A549 (cell line): ENCODE data around the gene CARD9. TPM values are rescaled to one million over a fixed set of nuclear protein-coding genes. Genes with fewer than 3 reads are reported as not detected.

Experiments used
- ATAC-seq, 2 experiments: fragments of 200-7000 bp in 1 of 2; fragments of >200 bp in 1 of 2; cut with Nextera tagmentation in 1 of 2; cut with Tn5 transposase in 1 of 2; 3 replicates each; pipeline versions ENCODE4 v1.8.0 to v1.9.1; 2018 to 2020; ENCODE audit warnings: mild to moderate bottlenecking in 1 of 2, moderate library complexity in 1 of 2
- CTCF ChIA-PET: fragments of 300-600 bp; sonication (Branson Sonifier 250); formaldehyde crosslinking; extraction: SDS; loops from one replicate; lab custom pipeline; 2021; ENCODE audit warnings: antibody characterized with exemption, inconsistent platforms; lab: Yijun Ruan, JAX
- POLR2A ChIA-PET: fragments of 350-600 bp; formaldehyde crosslinking; extraction: SDS; loops from one replicate; lab custom pipeline; 2021; ENCODE audit warnings: antibody characterized with exemption, inconsistent platforms; lab: Yijun Ruan, JAX
- DNase-seq, 2 experiments: peaks; one replicate each; pipeline versions ENCODE4 v3.0.0 to v3.0.0-alpha.2; 2011 to 2016; ENCODE audit warnings: low read depth in 1 of 2, low spot score in 1 of 2
- FAIRE-seq: peaks from 2 replicates; lab custom pipeline; 2011; peaks lifted over from hg19 to GRCh38; lab: Jason Lieb, UNC
- H3K27ac ChIP-seq, 2 experiments: fragments of >200 bp; sonication (Bioruptor Twin); formaldehyde crosslinking; 3 replicates each; pipeline ENCODE4 v1.5.1; 2016 to 2017
- H3K4me1 ChIP-seq: fragments of >200 bp; sonication (Bioruptor Twin); formaldehyde crosslinking; 3 replicates; pipeline ENCODE4 v1.6.1; 2016
- H3K4me2 ChIP-seq: fragments of >200 bp; sonication (Bioruptor Twin); formaldehyde crosslinking; 3 replicates; pipeline ENCODE4 v1.6.1; 2016
- H3K4me3 ChIP-seq: fragments of >200 bp; sonication (Bioruptor Twin); formaldehyde crosslinking; 3 replicates; pipeline ENCODE4 v1.5.1; 2016
- H3K9me3 ChIP-seq: fragments of >200 bp; sonication (Bioruptor Twin); formaldehyde crosslinking; 3 replicates; pipeline ENCODE4 v1.6.1; 2016
- CEBPB ChIP-seq, 2 experiments: fragments of >200 bp in 1 of 2; sonication (Bioruptor Twin) in 1 of 2; formaldehyde crosslinking in 1 of 2; IDR thresholded peaks; 2 replicates each; pipeline ENCODE4 v1.6.1; 2012 to 2016
- CHD2 ChIP-seq: fragments of 150-350 bp; IDR thresholded peaks from 2 replicates; pipeline ENCODE4 v1.6.1; 2014; ENCODE audit warnings: low read length; ENCODE audit not compliant: partially characterized antibody
- CHD4 ChIP-seq: fragments of 200-600 bp; sonication (generic); IDR thresholded peaks from 2 replicates; pipeline ENCODE4 v1.6.1; 2016; ENCODE audit warnings: antibody characterized with exemption, mild to moderate bottlenecking, borderline replicate concordance
- EP300 ChIP-seq, 2 experiments: fragments of >200 bp; sonication (Bioruptor Twin); formaldehyde crosslinking; IDR thresholded peaks; 2 replicates in 1 of 2; 3 replicates in 1 of 2; pipeline ENCODE4 v1.6.1; 2016 to 2017
- FOSL2 ChIP-seq, 2 experiments: fragments of 450-650 bp in 1 of 2; fragments of >200 bp in 1 of 2; sonication (Bioruptor Twin) in 1 of 2; formaldehyde crosslinking; IDR thresholded peaks; 2 replicates each; pipeline versions ENCODE4 v1.5.0 to v1.6.1; 2016 to 2020; ENCODE audit warnings: mild to moderate bottlenecking in 1 of 2, moderate library complexity in 1 of 2
- GATA3 ChIP-seq: IDR thresholded peaks from 2 replicates; pipeline ENCODE4 v1.6.1; 2012; ENCODE audit warnings: borderline replicate concordance
- HOXA7 ChIP-seq: fragments of 250-450 bp; sonication (Bioruptor Pico); IDR thresholded peaks from 2 replicates; pipeline ENCODE4 v1.5.0; 2020; ENCODE audit warnings: mild to moderate bottlenecking, moderate library complexity
- HOXB13 ChIP-seq: fragments of 250-450 bp; sonication (Bioruptor Pico); IDR thresholded peaks from 2 replicates; pipeline ENCODE4 v1.5.0; 2020; ENCODE audit warnings: low read depth, mild to moderate bottlenecking, moderate library complexity
- JUN ChIP-seq, 2 experiments: fragments of >200 bp; sonication (Bioruptor Twin); formaldehyde crosslinking; IDR thresholded peaks; 2 replicates in 1 of 2; 3 replicates in 1 of 2; pipeline ENCODE4 v1.6.1; 2016 to 2017
- KDM5A ChIP-seq: fragments of 200-600 bp; sonication (generic); IDR thresholded peaks from 2 replicates; pipeline ENCODE4 v1.6.1; 2016; ENCODE audit warnings: antibody characterized with exemption, mild to moderate bottlenecking
- MAFK ChIP-seq: fragments of 450-650 bp; IDR thresholded peaks from 2 replicates; pipeline ENCODE4 v1.6.1; 2014; ENCODE audit not compliant: partially characterized antibody
- MAX ChIP-seq: IDR thresholded peaks from 2 replicates; pipeline ENCODE4 v1.6.1; 2012
- MYC ChIP-seq: IDR thresholded peaks from 2 replicates; pipeline ENCODE4 v1.6.1; 2012; ENCODE audit warnings: mild to moderate bottlenecking, inconsistent platforms, low read length, improper control_type of control experiment, borderline replicate concordance
- NPAS2 ChIP-seq: fragments of 250-450 bp; sonication (Bioruptor Pico); IDR thresholded peaks from 2 replicates; pipeline ENCODE4 v1.8.0; 2022; ENCODE audit warnings: mild to moderate bottlenecking, moderate library complexity, borderline replicate concordance
- PBX3 ChIP-seq: IDR thresholded peaks from 2 replicates; pipeline ENCODE4 v1.6.1; 2012
- RARB ChIP-seq: fragments of 250-450 bp; sonication (Bioruptor Pico); IDR thresholded peaks from 2 replicates; pipeline ENCODE4 v1.8.0; 2021; ENCODE audit warnings: mild to moderate bottlenecking, moderate library complexity
- SMC3 ChIP-seq: fragments of >200 bp; sonication (Bioruptor Twin); formaldehyde crosslinking; IDR thresholded peaks from 3 replicates; pipeline ENCODE4 v1.6.1; 2018; ENCODE audit warnings: inconsistent platforms
- TFCP2L1 ChIP-seq: fragments of 250-450 bp; sonication (Bioruptor Pico); IDR thresholded peaks from 2 replicates; pipeline ENCODE4 v1.5.0; 2021; ENCODE audit warnings: mild to moderate bottlenecking
- ZC3H11A ChIP-seq: fragments of 450-650 bp; IDR thresholded peaks from 2 replicates; pipeline ENCODE4 v1.6.1; 2014; ENCODE audit warnings: antibody characterized with exemption, mild to moderate bottlenecking
- ZNF302 ChIP-seq: fragments of 250-450 bp; sonication (Bioruptor Pico); IDR thresholded peaks from 2 replicates; pipeline ENCODE4 v1.9.0; 2021; ENCODE audit warnings: inconsistent platforms, mild to moderate bottlenecking, moderate library complexity
- WGBS: methylation state at CpG from one replicate; pipeline ENCODE4 v1.1.6; 2017; ENCODE audit errors: missing lambda C conversion rate; 5-methylcytosine and 5-hydroxymethylcytosine counted together
- polyA plus RNA-seq, 4 experiments: library from polyadenylated mRNA; depleted of rRNA in 3 of 4; stranded (reverse); fragments of >200 nt; fragmentation: RNase III in 1 of 4; extraction: RNeasy Plus Mini Kit Qiagen cat#74134 plus additional on column Dnase treatment in 1 of 4; gene quantifications; 2 replicates in 3 of 4; 3 replicates in 1 of 4; pipeline ENCODE4 v1.2.3, GENCODE V29; 2011 to 2017
- TF ChIP-seq, protein P1 (sequence below): IDR thresholded peaks from 2 replicates; pipeline ENCODE4 v1.6.1; 2012; ENCODE audit warnings: low read depth, borderline replicate concordance
- TF ChIP-seq, protein P2 (sequence below): fragments of >200 bp; sonication (Bioruptor Twin); formaldehyde crosslinking; IDR thresholded peaks from 2 replicates; pipeline ENCODE4 v1.6.1; 2016

Gene CARD9
- polyA plus RNA-seq, 2 of the 4 experiments (the other 2 are of a cell fraction), result 0.21 to 0.94 TPM

- FAIRE-seq (no peak), ATAC-seq (no peak), DNase-seq (no peak)
- Histone ChIP-seq H3K27ac (no peak overlapping the region), H3K4me1 (peaks cover 12% of the 10 kb centered on the region), H3K4me3 (no peak overlapping the region), H3K9me3 (no peaks in the 10 kb centered on the region), H3K4me2 (no peak overlapping the region)
- CTCF ChIA-PET, result interaction anchor here (0.5 to 2.9 kb wide), 6 partner anchors 10 to 327 kb away, joined by 3 to 26 read pairs (median 4); partner anchors contain the start of genes DNLZ and SNAPC4
- WGBS, result 89% methylated on average over 6 of the region's 14 CpGs
- POLR2A ChIA-PET, result interaction anchor here (1.3 kb wide), 1 partner anchor 11 kb away, joined by 6 read pairs; the partner anchor contains the start of gene DNLZ
- TF ChIP-seq GATA3 (no peak), MYC (no peak), FOSL2 (IDR thresholded peaks at IDR 0.05) (no peak), FOSL2 (CRISPR knock-in tag; IDR thresholded peaks at IDR 0.05) (no peak), PBX3 (no peak), HOXB13 (CRISPR knock-in tag) (no peak), MAX (no peak), ZC3H11A (no peak), TFCP2L1 (no peak), CHD4 (no peak), SMC3 (no peak), EP300 (IDR thresholded peaks at IDR 0.05) (no peak), NPAS2 (CRISPR knock-in tag) (no peak), ZNF302 (no peak), CHD2 (no peak), HOXA7 (CRISPR knock-in tag) (no peak), RARB (CRISPR knock-in tag) (no peak)
Measured at GRCh38 chr9:136374183-136374575, 710 bp upstream of the CARD9 start.

DNA sequence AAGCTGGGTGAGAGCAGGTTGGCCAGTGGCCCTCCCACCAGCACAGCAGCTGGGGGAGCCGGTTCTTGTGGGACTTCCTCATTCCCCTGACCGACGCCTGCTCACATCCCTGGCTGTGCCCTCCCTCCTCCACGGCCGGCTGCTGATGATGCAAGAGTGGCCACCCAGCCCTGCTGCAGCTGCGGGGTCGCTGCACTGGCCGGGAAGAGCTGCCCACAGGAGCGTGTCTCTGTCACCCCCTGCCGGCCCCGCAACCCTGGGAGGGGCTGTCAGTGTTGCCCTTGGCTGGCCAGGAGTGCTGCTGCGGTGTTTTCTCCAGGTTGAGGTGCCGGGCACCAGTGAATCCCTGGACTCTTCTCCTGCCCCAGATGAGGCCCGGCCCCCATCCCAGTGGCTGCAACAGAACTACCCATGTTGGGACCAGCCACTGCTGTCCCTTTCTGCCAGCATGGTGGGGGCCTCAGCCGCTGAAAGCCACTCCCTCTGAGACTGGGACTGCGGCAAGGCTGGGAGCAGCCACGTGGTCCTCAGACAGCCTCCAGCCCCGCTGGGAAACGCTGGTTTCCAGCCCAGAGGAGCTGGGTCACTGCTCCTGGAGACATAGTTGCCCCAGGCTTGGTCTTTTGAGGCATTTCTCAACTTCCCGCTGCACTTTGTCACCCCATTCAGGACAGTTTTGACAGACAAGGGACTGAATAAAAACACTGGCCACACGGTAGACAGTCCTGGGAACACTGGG is 739 bp downstream of the CARD9 start:
- Histone ChIP-seq H3K9me3 (no peaks in the 10 kb centered on the region), H3K27ac (peak overlapping the region; percentile 54 to 76; a peak in 5 of 6 replicates), H3K4me2 (peak overlapping the region; percentile 39), H3K4me1 (peaks cover 12% of the 10 kb centered on the region), H3K4me3 (no peak overlapping the region)
- no peak for FAIRE-seq
- peak in 1 of 2 experiments; percentile 51 for DNase-seq
- CTCF ChIA-PET, result interaction anchor here (1.0 to 2.3 kb wide), 6 partner anchors 10 to 33 kb away, joined by 3 to 18 read pairs (median 4); partner anchors contain the start of gene DNLZ
- TF ChIP-seq ZNF302 (no peak), MAX (0 out of 2 replicates have a peak, but pooled peaks have one; percentile 17), CEBPB (IDR thresholded peaks at IDR 0.05) (peak in 1 of 2 experiments; percentile 52; a peak in 2 of 4 replicates), KDM5A (no peak)
- TF ChIP-seq, protein P1, sequence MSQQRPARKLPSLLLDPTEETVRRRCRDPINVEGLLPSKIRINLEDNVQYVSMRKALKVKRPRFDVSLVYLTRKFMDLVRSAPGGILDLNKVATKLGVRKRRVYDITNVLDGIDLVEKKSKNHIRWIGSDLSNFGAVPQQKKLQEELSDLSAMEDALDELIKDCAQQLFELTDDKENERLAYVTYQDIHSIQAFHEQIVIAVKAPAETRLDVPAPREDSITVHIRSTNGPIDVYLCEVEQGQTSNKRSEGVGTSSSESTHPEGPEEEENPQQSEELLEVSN, result no peak
- peak; percentile 17 to 44 for ATAC-seq
- 35% methylated on average over 14 of the region's 21 CpGs for WGBS
- POLR2A ChIA-PET, result interaction anchor here (2.3 kb wide), 1 partner anchor 9 kb away, joined by 17 read pairs; the partner anchor contains the start of gene DNLZ

DNA sequence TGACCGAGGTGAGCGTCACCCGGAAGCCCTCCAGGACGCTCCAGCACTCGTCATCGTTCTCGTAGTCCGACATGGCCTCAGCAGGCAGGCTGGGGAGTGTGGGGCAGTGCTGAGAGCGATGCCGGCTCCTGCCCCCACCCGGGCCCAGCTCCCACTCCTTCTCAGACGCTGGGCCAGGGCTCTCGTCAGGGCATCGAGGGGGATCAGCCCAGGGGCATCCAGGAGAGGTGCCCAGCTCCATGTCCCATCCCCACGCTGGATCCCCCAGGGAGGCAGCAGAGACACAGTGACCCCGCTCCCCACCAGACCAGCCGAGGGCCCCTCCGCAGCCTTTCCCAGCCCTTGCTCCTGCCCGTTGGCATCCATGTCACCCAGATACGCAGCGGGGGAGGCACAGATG is 1.5 kb downstream of the CARD9 start:
- peaks cover 12% of the 10 kb centered on the region for H3K4me1 ChIP-seq
- H3K9me3 ChIP-seq, result no peaks in the 10 kb centered on the region
- TF ChIP-seq CHD4, result no peak
- TF ChIP-seq ZC3H11A, result no peak
- TF ChIP-seq MAFK, result no peak
- TF ChIP-seq ZNF302, result no peak
- 0 out of 5 replicates have a peak, but pooled peaks of 1 of the 2 experiments have one; percentile 10 for TF ChIP-seq JUN (IDR thresholded peaks at IDR 0.05)
- TF ChIP-seq, protein P2, sequence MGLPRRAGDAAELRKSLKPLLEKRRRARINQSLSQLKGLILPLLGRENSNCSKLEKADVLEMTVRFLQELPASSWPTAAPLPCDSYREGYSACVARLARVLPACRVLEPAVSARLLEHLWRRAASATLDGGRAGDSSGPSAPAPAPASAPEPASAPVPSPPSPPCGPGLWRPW, result no peak
- CTCF ChIA-PET, result interaction anchor here (0.6 to 2.3 kb wide), 8 partner anchors 9 to 108 kb away, joined by 3 to 18 read pairs (median 4); partner anchors contain the start of gene DNLZ
- WGBS, result 94% methylated on average over 8 of the region's 21 CpGs
- POLR2A ChIA-PET, result interaction anchor here (0.6 to 2.3 kb wide), 2 partner anchors 8 to 9 kb away, joined by 4 to 17 read pairs; partner anchors contain the start of gene DNLZ
- FAIRE-seq, result no peak
- H3K4me3 ChIP-seq, result no peak overlapping the region
- peak overlapping the region; percentile 39; the same call in 1 of the 3 replicates for H3K4me2 ChIP-seq
- no peak for DNase-seq
- H3K27ac ChIP-seq, result peak overlapping the region; percentile 54 to 76; a peak in 3 of 6 replicates
- no peak for ATAC-seq
